H9 (cell line): Measurements from ENCODE around the gene CAT. TPM values are rescaled to one million over a fixed set of nuclear protein-coding genes. Genes with fewer than 3 reads are reported as not detected.

Source experiments
- DNase-seq: peaks from one replicate; pipeline ENCODE4 v3.0.0-alpha.2; 2017
- H2AFZ ChIP-seq: one replicate; pipeline ENCODE4 v1.6.1; 2013; ENCODE audit warnings: mild to moderate bottlenecking, low read length, control low read depth, moderate library complexity
- H2AK5ac ChIP-seq: 2 replicates; pipeline ENCODE4 v1.6.1; 2013; ENCODE audit warnings: low read length, control low read depth, mixed read lengths; ENCODE audit not compliant: insufficient read length
- H2BK120ac ChIP-seq: one replicate; pipeline ENCODE4 v1.6.1; 2013; ENCODE audit warnings: low read depth, mild to moderate bottlenecking, low read length, control low read depth, inconsistent platforms; ENCODE audit not compliant: poor library complexity, severe bottlenecking
- H2BK12ac ChIP-seq: 2 replicates; pipeline ENCODE4 v1.6.1; 2013; ENCODE audit warnings: low read length, control low read depth, mixed read lengths, low read depth; ENCODE audit not compliant: insufficient read length
- H2BK15ac ChIP-seq: 2 replicates; pipeline ENCODE4 v1.6.1; 2013; ENCODE audit warnings: low read depth, low read length, control low read depth
- H2BK20ac ChIP-seq: one replicate; pipeline ENCODE4 v1.6.1; 2013; ENCODE audit warnings: low read depth, mild to moderate bottlenecking, low read length, control low read depth, inconsistent platforms; ENCODE audit not compliant: poor library complexity, severe bottlenecking
- H2BK5ac ChIP-seq: 2 replicates; pipeline ENCODE4 v1.6.1; 2013; ENCODE audit warnings: low read length, control low read depth, mixed read lengths; ENCODE audit not compliant: insufficient read length
- H3K14ac ChIP-seq: 2 replicates; pipeline ENCODE4 v1.6.1; 2013; ENCODE audit warnings: low read length, control low read depth; ENCODE audit not compliant: insufficient read depth
- H3K18ac ChIP-seq: 2 replicates; pipeline ENCODE4 v1.6.1; 2013; ENCODE audit warnings: low read depth, mild to moderate bottlenecking, mixed read lengths, low read length, control low read depth; ENCODE audit not compliant: insufficient read length
- H3K23ac ChIP-seq: 2 replicates; pipeline ENCODE4 v1.6.1; 2013; ENCODE audit warnings: low read length, control low read depth, mixed read lengths, low read depth; ENCODE audit not compliant: insufficient read length
- H3K23me2 ChIP-seq: 2 replicates; pipeline ENCODE4 v1.6.1; 2013; ENCODE audit warnings: low read depth, mild to moderate bottlenecking, mixed read lengths, low read length, control low read depth; ENCODE audit not compliant: insufficient read length, poor library complexity, severe bottlenecking
- H3K27ac ChIP-seq: 2 replicates; pipeline ENCODE4 v1.5.1; 2013; ENCODE audit warnings: low read length, control low read depth, mixed read lengths, low read depth; ENCODE audit not compliant: insufficient read length
- H3K27me3 ChIP-seq: 2 replicates; pipeline ENCODE4 v1.6.1; 2013; ENCODE audit warnings: low read length, control low read depth, inconsistent platforms; ENCODE audit not compliant: insufficient read depth
- H3K4ac ChIP-seq: 2 replicates; pipeline ENCODE4 v1.6.1; 2013; ENCODE audit warnings: low read depth, mild to moderate bottlenecking, control low read depth, inconsistent platforms, low read length, moderate library complexity
- H3K4me1 ChIP-seq: 2 replicates; pipeline ENCODE4 v1.6.1; 2013; ENCODE audit warnings: low read length, control low read depth, inconsistent platforms; ENCODE audit not compliant: insufficient read depth
- H3K4me2 ChIP-seq: 2 replicates; pipeline ENCODE4 v1.6.1; 2013; ENCODE audit warnings: low read length, control low read depth, mixed read lengths; ENCODE audit not compliant: insufficient read length, insufficient read depth
- H3K56ac ChIP-seq: 2 replicates; pipeline ENCODE4 v1.6.1; 2013; ENCODE audit warnings: low read depth, mild to moderate bottlenecking, mixed read lengths, low read length, control low read depth; ENCODE audit not compliant: insufficient read length
- H3K79me1 ChIP-seq: 2 replicates; pipeline ENCODE4 v1.6.1; 2013; ENCODE audit warnings: low read depth, mild to moderate bottlenecking, moderate library complexity, low read length, control low read depth, inconsistent platforms; ENCODE audit not compliant: insufficient read depth, poor library complexity, severe bottlenecking
- H3K79me2 ChIP-seq: 2 replicates; pipeline ENCODE4 v1.6.1; 2013; ENCODE audit warnings: low read length, control low read depth, inconsistent platforms; ENCODE audit not compliant: insufficient read depth
- H3K9ac ChIP-seq: 2 replicates; pipeline ENCODE4 v1.6.1; 2013; ENCODE audit warnings: low read length, control low read depth, mixed read lengths; ENCODE audit not compliant: insufficient read length; ENCODE audit errors: extremely low read depth
- H3K9me3 ChIP-seq: one replicate; pipeline ENCODE4 v1.6.1; 2013; ENCODE audit warnings: low read depth, low read length, inconsistent platforms; ENCODE audit not compliant: control insufficient read depth
- H3T11ph ChIP-seq: one replicate; pipeline ENCODE4 v1.6.1; 2013; ENCODE audit warnings: mild to moderate bottlenecking, low read length, control low read depth, inconsistent platforms
- H4K20me1 ChIP-seq: one replicate; pipeline ENCODE4 v1.6.1; 2013; ENCODE audit not compliant: control insufficient read depth, insufficient read length, insufficient read depth
- H4K5ac ChIP-seq: 2 replicates; pipeline ENCODE4 v1.6.1; 2013; ENCODE audit warnings: low read depth, mild to moderate bottlenecking, mixed read lengths, low read length, control low read depth; ENCODE audit not compliant: insufficient read length
- H4K8ac ChIP-seq: replicated peaks from 2 replicates; pipeline ENCODE4 v1.6.1; 2013; ENCODE audit warnings: low read length, control low read depth, mixed read lengths, low read depth; ENCODE audit not compliant: insufficient read length
- H4K91ac ChIP-seq: 2 replicates; pipeline ENCODE4 v1.6.1; 2013; ENCODE audit warnings: low read depth, mild to moderate bottlenecking, moderate library complexity, mixed read lengths, low read length, control low read depth; ENCODE audit not compliant: insufficient read length
- H3K27ac Mint-ChIP-seq, 3 experiments: 2 replicates in 2 of 3; 3 replicates in 1 of 3; pipeline ENCODE4 v1.8.0; 2020 to 2021; ENCODE audit warnings: mixed read lengths in 3 of 3, mild to moderate bottlenecking in 1 of 3, moderate library complexity in 1 of 3
- H3K27me3 Mint-ChIP-seq: 2 replicates; pipeline ENCODE4 v1.8.0; 2021; ENCODE audit warnings: low read depth, mild to moderate bottlenecking, moderate library complexity, mixed read lengths
- H3K36me3 Mint-ChIP-seq, 3 experiments: 2 replicates in 2 of 3; 3 replicates in 1 of 3; pipeline ENCODE4 v1.8.0; 2020 to 2021; ENCODE audit warnings: low read depth in 3 of 3, mixed read lengths in 3 of 3; ENCODE audit not compliant: insufficient read depth in 1 of 3
- H3K4me1 Mint-ChIP-seq, 2 experiments: 2 replicates each; pipeline ENCODE4 v1.8.0; 2020; ENCODE audit warnings: mixed read lengths in 2 of 2
- H3K4me3 Mint-ChIP-seq, 2 experiments: 2 replicates in 1 of 2; 3 replicates in 1 of 2; pipeline ENCODE4 v1.8.0; 2020 to 2021; ENCODE audit warnings: mild to moderate bottlenecking in 2 of 2, mixed read lengths in 2 of 2, moderate library complexity in 1 of 2
- H3K9me3 Mint-ChIP-seq, 2 experiments: 2 replicates in 1 of 2; 3 replicates in 1 of 2; pipeline ENCODE4 v1.8.0; 2020; ENCODE audit warnings: mild to moderate bottlenecking in 2 of 2, mixed read lengths in 2 of 2, moderate library complexity in 1 of 2
- WGBS: extraction: QIAGEN DNeasy Blood & Tissue Kit; methylation state at CpG from one replicate; pipeline ENCODE4 v1.1.7; 2013; ENCODE audit warnings: missing lambda C conversion rate, low lambda C conversion rate, mixed read lengths; ENCODE audit not compliant: insufficient read length; ENCODE audit errors: extremely low coverage; 5-methylcytosine and 5-hydroxymethylcytosine counted together
- total RNA-seq: library from RNA; stranded (reverse); gene quantifications from 2 replicates; pipeline ENCODE4 v1.2.1, GENCODE V29; 2021
- TF ChIP-seq, protein P1 (sequence below): fragments of 200-600 bp; sonication (generic); conservative IDR thresholded peaks from 3 replicates; pipeline ENCODE4 v1.8.0; 2021; ENCODE audit warnings: antibody characterized with exemption, mild to moderate bottlenecking

CAT gene
- total RNA-seq, 1 experiment from 2014 or later = 9.9 TPM

DNA sequence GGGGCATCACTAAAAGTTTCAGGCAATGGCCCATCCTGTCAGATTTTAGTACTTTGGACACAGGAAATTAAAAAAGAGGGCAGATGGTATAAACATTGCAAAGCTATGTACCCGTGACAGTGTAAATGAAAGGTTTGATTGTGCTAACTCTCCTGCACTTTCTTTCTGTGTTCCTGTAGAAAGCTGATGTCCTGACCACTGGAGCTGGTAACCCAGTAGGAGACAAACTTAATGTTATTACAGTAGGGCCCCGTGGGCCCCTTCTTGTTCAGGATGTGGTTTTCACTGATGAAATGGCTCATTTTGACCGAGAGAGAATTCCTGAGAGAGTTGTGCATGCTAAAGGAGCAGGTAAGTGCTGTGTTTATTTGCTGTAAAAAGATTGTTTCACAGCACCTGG is 10.3 kb downstream of the CAT start:
- no peak overlapping the region for H3K9ac ChIP-seq
- H2BK120ac ChIP-seq = no peak overlapping the region
- H3K27me3 ChIP-seq = no peaks in the 10 kb centered on the region
- H3K18ac ChIP-seq = no peak overlapping the region
- no peak overlapping the region for H4K8ac ChIP-seq
- no peak overlapping the region for H3K4me2 ChIP-seq
- no peak overlapping the region for H3K14ac ChIP-seq
- no peak overlapping the region for H2BK20ac ChIP-seq
- Mint-ChIP-seq H3K27me3 (no peaks in the 10 kb centered on the region), H3K4me3 (no peak overlapping the region), H3K36me3 (peaks cover 0 to 30% (median 0%) of the 10 kb centered on the region in 3 experiments; a peak in 3 of 7 replicates), H3K9me3 (no peaks in the 10 kb centered on the region), H3K4me1 (no peaks in the 10 kb centered on the region), H3K27ac (no peak overlapping the region)
- H3K79me1 ChIP-seq = no peaks in the 10 kb centered on the region
- no peak overlapping the region for H2BK12ac ChIP-seq
- H2AFZ ChIP-seq = no peak overlapping the region
- no peak overlapping the region for H3K56ac ChIP-seq
- no peak for DNase-seq
- H3K79me2 ChIP-seq = no peaks in the 10 kb centered on the region
- H2AK5ac ChIP-seq = no peak overlapping the region
- no peaks in the 10 kb centered on the region for H3K9me3 ChIP-seq
- H2BK15ac ChIP-seq = no peak overlapping the region
- no peak overlapping the region for H3T11ph ChIP-seq
- H3K4me1 ChIP-seq = no peaks in the 10 kb centered on the region
- no peak overlapping the region for H4K5ac ChIP-seq
- no peak overlapping the region for H3K23ac ChIP-seq
- no peak overlapping the region for H3K27ac ChIP-seq
- no peaks in the 10 kb centered on the region for H4K20me1 ChIP-seq
- H3K23me2 ChIP-seq = no peaks in the 10 kb centered on the region
- no peak overlapping the region for H3K4ac ChIP-seq
- WGBS = no CpG with 5 or more reads among the region's 3 CpGs
- no peak overlapping the region for H2BK5ac ChIP-seq
- TF ChIP-seq, protein P1, sequence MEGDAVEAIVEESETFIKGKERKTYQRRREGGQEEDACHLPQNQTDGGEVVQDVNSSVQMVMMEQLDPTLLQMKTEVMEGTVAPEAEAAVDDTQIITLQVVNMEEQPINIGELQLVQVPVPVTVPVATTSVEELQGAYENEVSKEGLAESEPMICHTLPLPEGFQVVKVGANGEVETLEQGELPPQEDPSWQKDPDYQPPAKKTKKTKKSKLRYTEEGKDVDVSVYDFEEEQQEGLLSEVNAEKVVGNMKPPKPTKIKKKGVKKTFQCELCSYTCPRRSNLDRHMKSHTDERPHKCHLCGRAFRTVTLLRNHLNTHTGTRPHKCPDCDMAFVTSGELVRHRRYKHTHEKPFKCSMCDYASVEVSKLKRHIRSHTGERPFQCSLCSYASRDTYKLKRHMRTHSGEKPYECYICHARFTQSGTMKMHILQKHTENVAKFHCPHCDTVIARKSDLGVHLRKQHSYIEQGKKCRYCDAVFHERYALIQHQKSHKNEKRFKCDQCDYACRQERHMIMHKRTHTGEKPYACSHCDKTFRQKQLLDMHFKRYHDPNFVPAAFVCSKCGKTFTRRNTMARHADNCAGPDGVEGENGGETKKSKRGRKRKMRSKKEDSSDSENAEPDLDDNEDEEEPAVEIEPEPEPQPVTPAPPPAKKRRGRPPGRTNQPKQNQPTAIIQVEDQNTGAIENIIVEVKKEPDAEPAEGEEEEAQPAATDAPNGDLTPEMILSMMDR = no peak
- H4K91ac ChIP-seq = no peak overlapping the region
